22Rv1 (cell line): ENCODE data around the gene CD84.

Experiments used
- ZFX ChIP-seq: fragments of 450-650 bp; IDR thresholded peaks from 2 replicates; pipeline ENCODE4 v1.6.1; 2017; ENCODE audit warnings: antibody characterized with exemption, borderline replicate concordance
- TF ChIP-seq, protein P1 (sequence below): fragments of 450-650 bp; IDR thresholded peaks from 2 replicates; pipeline ENCODE4 v1.5.1; 2017; ENCODE audit warnings: mild to moderate bottlenecking

DNA sequence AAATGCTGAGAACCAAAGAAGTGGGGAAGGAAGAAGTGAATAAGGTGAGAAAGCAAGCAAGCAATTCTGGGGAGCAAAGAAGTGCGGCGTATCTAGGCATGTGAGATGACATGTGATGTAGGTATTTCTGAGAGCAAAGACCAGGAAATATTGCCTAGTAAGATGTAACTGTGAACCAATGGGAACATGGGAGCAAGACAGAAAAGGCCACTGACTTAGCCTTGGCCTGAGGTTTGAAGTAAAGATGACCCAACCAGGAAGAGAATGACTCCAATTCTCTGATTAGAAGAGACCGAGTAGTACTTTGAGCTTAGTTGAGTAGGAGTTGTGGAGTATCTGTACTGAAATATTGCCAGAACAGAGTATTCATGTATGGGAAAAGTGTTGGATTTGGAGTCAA is 87.3 kb downstream of the CD84 start:
- TF ChIP-seq, protein P1, sequence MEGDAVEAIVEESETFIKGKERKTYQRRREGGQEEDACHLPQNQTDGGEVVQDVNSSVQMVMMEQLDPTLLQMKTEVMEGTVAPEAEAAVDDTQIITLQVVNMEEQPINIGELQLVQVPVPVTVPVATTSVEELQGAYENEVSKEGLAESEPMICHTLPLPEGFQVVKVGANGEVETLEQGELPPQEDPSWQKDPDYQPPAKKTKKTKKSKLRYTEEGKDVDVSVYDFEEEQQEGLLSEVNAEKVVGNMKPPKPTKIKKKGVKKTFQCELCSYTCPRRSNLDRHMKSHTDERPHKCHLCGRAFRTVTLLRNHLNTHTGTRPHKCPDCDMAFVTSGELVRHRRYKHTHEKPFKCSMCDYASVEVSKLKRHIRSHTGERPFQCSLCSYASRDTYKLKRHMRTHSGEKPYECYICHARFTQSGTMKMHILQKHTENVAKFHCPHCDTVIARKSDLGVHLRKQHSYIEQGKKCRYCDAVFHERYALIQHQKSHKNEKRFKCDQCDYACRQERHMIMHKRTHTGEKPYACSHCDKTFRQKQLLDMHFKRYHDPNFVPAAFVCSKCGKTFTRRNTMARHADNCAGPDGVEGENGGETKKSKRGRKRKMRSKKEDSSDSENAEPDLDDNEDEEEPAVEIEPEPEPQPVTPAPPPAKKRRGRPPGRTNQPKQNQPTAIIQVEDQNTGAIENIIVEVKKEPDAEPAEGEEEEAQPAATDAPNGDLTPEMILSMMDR, result no peak
- no peak for TF ChIP-seq ZFX
